GM21529 (cell line): ENCODE results near the gene SCMH1.
A peak's percentile ranks its signal among the peaks of the same experiment; 100 is the strongest.

Experiments
- ATAC-seq: cut with Tn5 transposase; IDR thresholded peaks from one replicate; pipeline ENCODE4 v1.9.1; 2021; ENCODE audit not compliant: unreplicated experiment

SCMH1 gene

GRCh38 chr1:41009466-41009865 is 232.6 kb downstream of the SCMH1 start:
- no peak for ATAC-seq

- no peak for ATAC-seq
These were observed 234.9 kb downstream of the SCMH1 start for GRCh38 chr1:41006942-41007865.

- no peak for ATAC-seq
These were observed 236.2 kb downstream of the SCMH1 start for GRCh38 chr1:41005876-41006275.

- ATAC-seq = peak; percentile 98
These were observed 238.4 kb downstream of the SCMH1 start for GRCh38 chr1:41003640-41004220.

- ATAC-seq = no peak
These were observed 238.9 kb downstream of the SCMH1 start for GRCh38 chr1:41003127-41003639.

- no peak for ATAC-seq
These were observed 243.4 kb downstream of the SCMH1 start for GRCh38 chr1:40998668-40999067.

- ATAC-seq = no peak
These were observed 245.0 kb downstream of the SCMH1 start for GRCh38 chr1:40997096-40997495.

GRCh38 chr1:40989066-40989465 is 253.0 kb downstream of the SCMH1 start:
- ATAC-seq = no peak

GRCh38 chr1:40988280-40988679 is 253.8 kb downstream of the SCMH1 start:
- no peak for ATAC-seq

GRCh38 chr1:40987439-40988276 is 254.4 kb downstream of the SCMH1 start:
- ATAC-seq = no peak

- ATAC-seq = no peak
These were observed 255.2 kb downstream of the SCMH1 start for GRCh38 chr1:40986956-40987355.

- ATAC-seq = no peak
These were observed 255.8 kb downstream of the SCMH1 start for GRCh38 chr1:40986328-40986783.

GRCh38 chr1:40985875-40986274 is 256.2 kb downstream of the SCMH1 start:
- no peak for ATAC-seq

- ATAC-seq = no peak
These were observed 256.9 kb downstream of the SCMH1 start for GRCh38 chr1:40985161-40985560.

GRCh38 chr1:40984531-40984930 is 257.6 kb downstream of the SCMH1 start:
- no peak for ATAC-seq

- no peak for ATAC-seq
These were observed 258.0 kb downstream of the SCMH1 start for GRCh38 chr1:40984066-40984465.

- ATAC-seq = no peak
These were observed 258.8 kb downstream of the SCMH1 start for GRCh38 chr1:40983286-40983685.

- no peak for ATAC-seq
These were observed 259.4 kb downstream of the SCMH1 start for GRCh38 chr1:40982721-40983120.

- ATAC-seq = no peak
These were observed 260.2 kb downstream of the SCMH1 start for GRCh38 chr1:40981691-40982448.

- peak; percentile 12 for ATAC-seq
These were observed 261.5 kb downstream of the SCMH1 start for GRCh38 chr1:40980453-40981121.
